ACC112 (cell line): ENCODE data around the gene TUBGCP6.
"Not testable (repeated sequence)": the region's sequence is repeated elsewhere in the genome, so short reads cannot be mapped to it uniquely, and the experiment has no call there.

ENCODE experiments used
- H2AFZ ChIP-seq: fragments of 200-600 bp; sonication (generic); one replicate; pipeline ENCODE4 v1.6.0; 2017; ENCODE audit warnings: antibody characterized with exemption, low read length; ENCODE audit not compliant: unreplicated experiment
- H3K27ac ChIP-seq: fragments of 200-600 bp; sonication (generic); 2 replicates; pipeline ENCODE4 v1.5.1; 2014; ENCODE audit warnings: low read depth, mild to moderate bottlenecking, antibody characterized with exemption, low read length, moderate library complexity
- H3K27me3 ChIP-seq: fragments of 200-600 bp; sonication (generic); 2 replicates; pipeline ENCODE4 v1.6.1; 2014; ENCODE audit warnings: mild to moderate bottlenecking, antibody characterized with exemption, low read length, moderate library complexity, mixed read lengths; ENCODE audit not compliant: insufficient read depth
- H3K36me3 ChIP-seq: fragments of 200-600 bp; sonication (generic); 2 replicates; pipeline ENCODE4 v1.6.1; 2016; ENCODE audit warnings: mild to moderate bottlenecking, antibody characterized with exemption, low read length, moderate library complexity, mixed read lengths; ENCODE audit not compliant: insufficient read depth
- H3K4me1 ChIP-seq: fragments of 200-600 bp; sonication (generic); one replicate; pipeline ENCODE4 v1.6.1; 2016; ENCODE audit warnings: low read length, mixed read lengths; ENCODE audit not compliant: insufficient read depth, unreplicated experiment, control insufficient read depth
- H3K4me3 ChIP-seq: fragments of 200-600 bp; sonication (generic); 2 replicates; pipeline ENCODE4 v1.5.1; 2014; ENCODE audit warnings: mild to moderate bottlenecking, low read depth, low read length
- H3K79me2 ChIP-seq: fragments of 200-600 bp; sonication (generic); one replicate; pipeline ENCODE4 v1.6.0; 2016; ENCODE audit warnings: low read length; ENCODE audit not compliant: control insufficient read depth, unreplicated experiment, insufficient read depth

The TUBGCP6 gene

GRCh38 chr22:50168490-50169180, 76.2 kb downstream of the TUBGCP6 start:
- H3K27me3 ChIP-seq, H3K4me1 ChIP-seq, H3K36me3 ChIP-seq, H3K27ac ChIP-seq, H3K4me3 ChIP-seq, H3K79me2 ChIP-seq, H2AFZ ChIP-seq: not testable (repeated sequence)

- Histone ChIP-seq H3K79me2 (no peaks in the 10 kb centered on the region), H3K36me3 (no peaks in the 10 kb centered on the region), H3K4me1 (no peaks in the 10 kb centered on the region), H3K27ac (no peak overlapping the region), H3K27me3 (no peaks in the 10 kb centered on the region), H2AFZ (no peak overlapping the region), H3K4me3 (no peak overlapping the region)
These were observed 76.9 kb downstream of the TUBGCP6 start for GRCh38 chr22:50167689-50168489.
